IPS-20b (cell line): ENCODE measurements around the gene COA1.

ENCODE experiments used
- H3K27ac ChIP-seq: one replicate; pipeline ENCODE4 v1.5.1; 2013; ENCODE audit warnings: low read length
- H3K27me3 ChIP-seq: 2 replicates; pipeline ENCODE4 v1.6.1; 2013; ENCODE audit warnings: mild to moderate bottlenecking, low read length, inconsistent platforms; ENCODE audit not compliant: insufficient read depth
- H3K36me3 ChIP-seq: 2 replicates; pipeline ENCODE4 v1.6.1; 2013; ENCODE audit warnings: low read depth, mild to moderate bottlenecking, inconsistent platforms, low read length, moderate library complexity; ENCODE audit not compliant: insufficient read depth
- H3K4me1 ChIP-seq: 2 replicates; pipeline ENCODE4 v1.6.1; 2013; ENCODE audit warnings: mild to moderate bottlenecking, control low read depth, inconsistent platforms, low read length, moderate library complexity; ENCODE audit not compliant: insufficient read depth
- H3K4me3 ChIP-seq: 2 replicates; pipeline ENCODE4 v1.5.1; 2013; ENCODE audit warnings: mild to moderate bottlenecking, low read length, inconsistent platforms
- H3K9ac ChIP-seq: 2 replicates; pipeline ENCODE4 v1.6.1; 2013; ENCODE audit warnings: low read depth, mild to moderate bottlenecking, inconsistent platforms, low read length, moderate library complexity
- H3K9me3 ChIP-seq: 2 replicates; pipeline ENCODE4 v1.6.1; 2013; ENCODE audit warnings: mild to moderate bottlenecking, low read depth, low read length, inconsistent platforms; ENCODE audit not compliant: insufficient read depth

Gene COA1

GRCh38 chr7:43658718-43659548, 70.4 kb downstream of the COA1 start:
- no peaks in the 10 kb centered on the region for H3K27me3 ChIP-seq
- peak overlapping the region; percentile 2; the same call in 1 of the 2 replicates for H3K4me3 ChIP-seq
- peaks cover 31% of the 10 kb centered on the region for H3K4me1 ChIP-seq
- H3K9ac ChIP-seq = peak overlapping the region; percentile 33; the same call in 1 of the 2 replicates
- no peaks in the 10 kb centered on the region for H3K9me3 ChIP-seq
- H3K36me3 ChIP-seq = peaks cover 13% of the 10 kb centered on the region; the same call in 1 of the 2 replicates
- H3K27ac ChIP-seq = no peak overlapping the region

DNA sequence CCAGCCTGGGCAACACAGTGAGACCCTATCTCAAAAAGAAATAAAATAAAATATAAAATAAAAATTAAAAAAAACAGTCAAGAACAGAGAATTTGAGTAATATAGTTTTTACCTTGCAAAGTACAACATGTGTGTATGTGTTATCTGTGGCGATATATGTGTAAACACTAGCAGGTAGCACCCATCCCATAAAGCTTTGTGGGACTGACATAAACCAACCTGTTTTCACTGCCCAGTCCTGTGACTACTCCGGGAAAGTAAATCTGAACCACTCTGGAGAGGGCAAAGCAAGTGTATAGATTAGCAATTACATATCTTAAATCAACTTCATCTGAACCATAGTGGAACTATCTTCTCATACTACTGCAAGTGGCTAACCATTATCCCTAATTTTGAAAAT, 72.3 kb downstream of the COA1 start:
- H3K4me1 ChIP-seq = peaks cover 36% of the 10 kb centered on the region
- no peak overlapping the region for H3K9ac ChIP-seq
- no peaks in the 10 kb centered on the region for H3K9me3 ChIP-seq
- peaks cover 6% of the 10 kb centered on the region; the same call in 1 of the 2 replicates for H3K36me3 ChIP-seq
- no peak overlapping the region for H3K27ac ChIP-seq
- no peaks in the 10 kb centered on the region for H3K27me3 ChIP-seq
- H3K4me3 ChIP-seq = no peak overlapping the region

DNA sequence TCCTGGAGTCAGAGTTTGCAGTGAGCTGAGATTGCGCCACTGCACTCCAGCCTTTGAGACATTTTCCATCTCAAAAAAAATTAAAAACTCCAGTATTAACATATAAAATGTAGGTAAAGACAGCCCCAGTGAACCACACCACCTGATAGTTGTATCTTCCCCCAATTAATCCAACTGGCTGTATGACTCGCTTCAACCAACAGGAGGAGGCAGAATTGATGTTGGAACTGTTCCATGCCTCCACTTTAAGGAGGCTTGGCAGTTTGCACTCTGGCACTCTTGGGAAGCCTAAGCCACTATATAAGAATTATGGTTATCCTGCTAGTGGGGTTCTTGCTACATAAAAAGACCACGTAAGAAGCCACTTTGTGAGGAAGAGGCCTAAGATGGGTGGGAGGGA, 73.7 kb downstream of the COA1 start:
- no peaks in the 10 kb centered on the region for H3K27me3 ChIP-seq
- peaks cover 6% of the 10 kb centered on the region; the same call in 1 of the 2 replicates for H3K36me3 ChIP-seq
- no peaks in the 10 kb centered on the region for H3K9me3 ChIP-seq
- H3K4me3 ChIP-seq = no peak overlapping the region
- H3K9ac ChIP-seq = no peak overlapping the region
- H3K4me1 ChIP-seq = peaks cover 40% of the 10 kb centered on the region
- no peak overlapping the region for H3K27ac ChIP-seq

- no peak overlapping the region for H3K4me3 ChIP-seq
- no peak overlapping the region for H3K27ac ChIP-seq
- peaks cover 33% of the 10 kb centered on the region for H3K4me1 ChIP-seq
- H3K9me3 ChIP-seq = no peaks in the 10 kb centered on the region
- H3K27me3 ChIP-seq = no peaks in the 10 kb centered on the region
- H3K9ac ChIP-seq = no peak overlapping the region
- H3K36me3 ChIP-seq = peaks cover 17% of the 10 kb centered on the region; the same call in 1 of the 2 replicates
Measured at GRCh38 chr7:43653891-43654504, 75.3 kb downstream of the COA1 start.

GRCh38 chr7:43653466-43653865, 75.9 kb downstream of the COA1 start:
- no peaks in the 10 kb centered on the region for H3K27me3 ChIP-seq
- H3K9me3 ChIP-seq = no peaks in the 10 kb centered on the region
- H3K9ac ChIP-seq = no peak overlapping the region
- peaks cover 33% of the 10 kb centered on the region for H3K4me1 ChIP-seq
- peaks cover 21% of the 10 kb centered on the region; the same call in 1 of the 2 replicates for H3K36me3 ChIP-seq
- H3K4me3 ChIP-seq = no peak overlapping the region
- no peak overlapping the region for H3K27ac ChIP-seq

- peaks cover 26% of the 10 kb centered on the region; the same call in 1 of the 2 replicates for H3K36me3 ChIP-seq
- H3K4me3 ChIP-seq = no peak overlapping the region
- H3K4me1 ChIP-seq = peaks cover 40% of the 10 kb centered on the region
- H3K27me3 ChIP-seq = no peaks in the 10 kb centered on the region
- H3K27ac ChIP-seq = no peak overlapping the region
- H3K9ac ChIP-seq = no peak overlapping the region
- H3K9me3 ChIP-seq = no peaks in the 10 kb centered on the region
Measured at GRCh38 chr7:43652364-43652763, 77.0 kb downstream of the COA1 start.

- H3K9ac ChIP-seq = peak overlapping the region; percentile 59; the same call in 1 of the 2 replicates
- H3K9me3 ChIP-seq = no peaks in the 10 kb centered on the region
- no peak overlapping the region for H3K4me3 ChIP-seq
- H3K36me3 ChIP-seq = peaks cover 37% of the 10 kb centered on the region; the same call in 1 of the 2 replicates
- peak overlapping the region; percentile 45 for H3K27ac ChIP-seq
- peaks cover 53% of the 10 kb centered on the region for H3K4me1 ChIP-seq
- H3K27me3 ChIP-seq = no peaks in the 10 kb centered on the region
Measured at GRCh38 chr7:43650457-43651052, 78.8 kb downstream of the COA1 start.

DNA sequence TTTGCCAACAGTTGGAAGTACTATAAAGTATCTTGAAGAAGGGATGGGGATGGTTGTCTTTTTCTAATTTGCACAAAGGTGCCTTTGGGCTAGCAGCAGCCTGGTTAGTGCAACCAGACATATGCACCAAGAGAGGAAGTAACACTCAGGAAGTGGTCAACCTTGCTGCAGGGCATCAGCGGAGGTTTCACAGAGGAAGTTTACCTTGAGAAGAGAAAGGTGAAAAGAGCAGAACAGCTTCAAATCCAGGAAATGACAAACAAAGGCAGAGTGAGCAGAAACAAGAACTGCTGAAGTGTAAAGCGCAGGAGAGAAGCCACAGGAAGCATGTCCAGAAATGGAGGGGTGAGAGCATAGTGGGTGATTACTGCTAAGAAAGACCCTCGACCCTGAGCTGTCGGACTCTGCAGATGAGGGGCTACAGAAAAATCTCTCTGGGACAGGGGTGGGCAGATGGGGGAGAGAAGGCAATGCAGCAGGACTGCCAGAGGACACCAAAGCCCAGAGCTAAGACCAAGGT, 79.5 kb downstream of the COA1 start:
- peaks cover 43% of the 10 kb centered on the region; the same call in 1 of the 2 replicates for H3K36me3 ChIP-seq
- H3K4me1 ChIP-seq = peaks cover 53% of the 10 kb centered on the region
- no peak overlapping the region for H3K27ac ChIP-seq
- H3K4me3 ChIP-seq = no peak overlapping the region
- H3K9ac ChIP-seq = no peak overlapping the region
- H3K9me3 ChIP-seq = no peaks in the 10 kb centered on the region
- no peaks in the 10 kb centered on the region for H3K27me3 ChIP-seq

- no peaks in the 10 kb centered on the region for H3K27me3 ChIP-seq
- peaks cover 50% of the 10 kb centered on the region for H3K4me1 ChIP-seq
- H3K4me3 ChIP-seq = no peak overlapping the region
- H3K27ac ChIP-seq = peak overlapping the region; percentile 32
- H3K9ac ChIP-seq = peak overlapping the region; percentile 65; the same call in 1 of the 2 replicates
- H3K9me3 ChIP-seq = no peaks in the 10 kb centered on the region
- H3K36me3 ChIP-seq = peaks cover 51% of the 10 kb centered on the region
Measured at GRCh38 chr7:43648473-43649406, 80.6 kb downstream of the COA1 start.

- H3K36me3 ChIP-seq = peaks cover 60% of the 10 kb centered on the region
- H3K27me3 ChIP-seq = no peaks in the 10 kb centered on the region
- H3K9me3 ChIP-seq = no peaks in the 10 kb centered on the region
- peak overlapping the region; percentile 65 for H3K9ac ChIP-seq
- H3K4me1 ChIP-seq = peaks cover 47% of the 10 kb centered on the region
- peak overlapping the region; percentile 32 for H3K27ac ChIP-seq
- no peak overlapping the region; the same call in 1 of the 2 replicates for H3K4me3 ChIP-seq
Measured at GRCh38 chr7:43647673-43648472, 81.5 kb downstream of the COA1 start.
